HG02571 (cell line): Measurements from ENCODE around the gene PARP3.

ENCODE experiments used
- ATAC-seq: cut with Tn5 transposase; IDR thresholded peaks from one replicate; pipeline ENCODE4 v1.9.1; 2021; ENCODE audit warnings: mild to moderate bottlenecking, moderate library complexity; ENCODE audit not compliant: unreplicated experiment

The PARP3 gene

DNA sequence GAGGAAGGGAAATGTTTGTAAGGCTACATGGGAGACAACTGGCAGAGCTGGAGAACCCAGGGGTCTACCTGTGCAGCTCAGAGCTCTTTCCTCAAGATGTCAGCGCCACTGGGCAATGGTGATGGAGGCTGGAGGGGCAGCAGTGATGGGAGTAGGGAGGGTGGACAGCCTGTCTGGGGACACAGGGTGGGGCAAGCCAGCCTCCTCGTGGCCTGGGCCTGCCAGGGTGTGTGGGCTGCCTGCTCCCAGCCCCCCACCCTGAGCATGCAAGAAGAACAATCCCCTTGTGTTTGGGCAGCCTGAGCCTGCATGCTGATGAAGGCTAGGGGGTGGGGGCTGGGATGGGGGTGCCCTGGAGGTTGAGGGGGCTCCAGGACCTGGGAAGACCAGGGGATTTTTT, 23.9 kb downstream of the PARP3 start:
- no peak for ATAC-seq

DNA sequence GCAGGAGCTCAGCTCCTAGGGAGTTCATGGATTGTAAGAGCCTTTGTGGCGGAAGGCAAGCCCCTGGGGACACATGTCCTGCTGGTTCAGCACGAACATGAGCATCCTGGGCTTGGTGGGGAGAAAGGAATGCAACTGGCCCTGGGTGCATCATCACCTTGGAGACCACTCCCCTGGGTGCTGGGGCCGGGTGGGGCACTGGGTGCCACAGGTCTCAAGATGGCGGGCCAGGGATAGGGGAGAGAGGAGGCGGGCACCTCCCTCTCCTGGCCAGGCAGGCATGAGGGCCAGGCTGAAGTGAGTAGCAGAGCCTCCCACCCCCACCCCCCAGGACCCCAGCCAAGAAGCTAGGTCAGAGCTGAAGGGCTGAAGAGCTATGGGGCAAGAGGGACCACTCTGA, 24.3 kb downstream of the PARP3 start:
- no peak for ATAC-seq

DNA sequence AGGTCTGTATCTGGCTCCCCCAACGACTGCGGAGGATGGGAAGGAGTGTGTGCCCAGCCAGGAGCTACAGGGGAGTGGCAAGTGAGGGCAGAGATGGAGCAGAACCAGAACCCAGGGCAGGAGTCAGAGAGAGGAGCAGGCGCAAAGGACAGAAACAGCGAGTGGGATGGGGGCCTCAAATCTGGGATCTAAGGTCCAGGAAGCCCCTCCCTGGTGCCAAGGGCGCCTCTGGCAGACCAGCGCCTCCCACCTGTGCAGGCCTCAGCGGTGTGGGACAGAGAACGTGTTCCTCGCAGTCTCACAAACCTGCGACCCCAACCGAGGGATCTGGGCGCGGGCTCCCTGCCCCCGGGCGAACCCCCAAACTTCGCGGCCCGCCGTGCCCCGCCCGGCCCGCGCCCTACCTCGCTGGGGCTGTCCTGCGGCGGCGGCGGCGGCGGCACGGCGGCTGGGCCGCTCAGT, 24.8 kb downstream of the PARP3 start:
- ATAC-seq, result no peak

DNA sequence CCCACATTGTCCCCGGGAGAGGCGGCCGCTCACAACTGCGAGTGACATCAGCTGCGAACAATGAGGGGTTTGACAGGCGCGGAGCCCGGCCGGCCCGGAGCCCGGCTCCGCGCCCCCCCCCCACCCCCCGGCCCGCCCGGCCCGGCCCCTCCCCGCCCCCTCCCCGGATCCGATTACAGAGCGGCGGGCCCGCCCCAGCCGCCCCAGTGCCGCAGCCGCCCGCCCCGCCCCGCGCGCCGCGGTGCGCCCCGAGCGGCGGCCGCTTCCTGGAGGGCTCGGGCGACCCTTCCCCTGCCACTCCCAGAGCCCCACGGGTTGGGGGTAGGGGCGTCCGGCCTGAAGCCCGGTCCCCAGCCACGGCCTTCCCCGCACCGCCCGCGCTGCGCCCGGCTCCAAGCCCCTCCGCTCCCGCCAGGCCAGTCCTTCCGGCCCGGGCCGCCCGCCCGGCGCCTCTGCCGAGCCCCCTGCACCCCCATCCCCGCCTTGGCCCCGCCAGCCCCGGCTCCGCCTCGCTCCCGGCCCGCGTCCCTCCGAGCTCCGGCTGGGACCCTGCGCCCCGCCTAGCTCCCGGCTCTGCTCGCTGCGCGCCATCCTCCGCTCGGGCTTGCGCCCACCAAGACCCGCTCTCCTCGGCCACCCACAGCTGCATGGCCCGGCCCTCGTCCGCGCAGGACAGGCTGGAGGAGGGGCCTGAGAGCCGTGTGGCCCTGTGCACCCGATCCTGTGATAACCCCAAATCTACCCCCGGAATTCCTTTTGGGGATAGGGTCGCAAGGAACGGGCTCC, 25.4 kb downstream of the PARP3 start, which contains the start of gene PCBP4:
Gene PCBP4, minus strand, starts transcription at position 71 of the 786 bp plus-strand sequence. CDS start 6,214 bp downstream, outside the sequence.
- peak; percentile 48 for ATAC-seq

DNA sequence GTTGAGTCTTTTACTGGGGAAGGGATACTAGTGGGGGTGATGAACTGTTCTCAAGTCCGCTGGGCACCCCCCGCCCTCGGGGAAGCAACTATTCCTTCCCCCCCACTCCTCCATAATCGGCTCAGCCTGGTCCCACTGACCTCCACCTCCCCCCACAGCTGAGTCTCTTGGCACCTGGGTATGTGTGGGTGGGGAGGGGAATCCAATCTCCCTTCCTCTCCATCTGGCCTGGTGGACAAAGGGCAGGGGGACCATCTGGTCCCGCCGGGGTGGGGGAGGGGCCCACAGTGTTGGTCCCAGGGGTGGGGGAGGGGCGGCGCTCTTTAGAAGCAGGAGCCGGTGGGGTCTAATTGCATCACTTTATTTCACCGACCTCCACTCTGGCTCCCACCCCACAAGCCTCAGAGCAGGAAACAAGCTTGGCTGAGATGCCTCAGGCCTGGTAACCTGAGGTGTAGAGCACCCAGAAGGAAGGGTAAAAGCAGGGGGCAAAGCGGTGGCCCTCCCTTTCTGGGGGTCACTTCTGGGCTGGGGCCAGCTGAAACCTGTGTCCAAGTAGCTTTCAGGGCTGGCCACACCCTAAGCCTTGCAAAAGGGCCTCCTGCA, 26.1 kb downstream of the PARP3 start:
- ATAC-seq, result no peak

DNA sequence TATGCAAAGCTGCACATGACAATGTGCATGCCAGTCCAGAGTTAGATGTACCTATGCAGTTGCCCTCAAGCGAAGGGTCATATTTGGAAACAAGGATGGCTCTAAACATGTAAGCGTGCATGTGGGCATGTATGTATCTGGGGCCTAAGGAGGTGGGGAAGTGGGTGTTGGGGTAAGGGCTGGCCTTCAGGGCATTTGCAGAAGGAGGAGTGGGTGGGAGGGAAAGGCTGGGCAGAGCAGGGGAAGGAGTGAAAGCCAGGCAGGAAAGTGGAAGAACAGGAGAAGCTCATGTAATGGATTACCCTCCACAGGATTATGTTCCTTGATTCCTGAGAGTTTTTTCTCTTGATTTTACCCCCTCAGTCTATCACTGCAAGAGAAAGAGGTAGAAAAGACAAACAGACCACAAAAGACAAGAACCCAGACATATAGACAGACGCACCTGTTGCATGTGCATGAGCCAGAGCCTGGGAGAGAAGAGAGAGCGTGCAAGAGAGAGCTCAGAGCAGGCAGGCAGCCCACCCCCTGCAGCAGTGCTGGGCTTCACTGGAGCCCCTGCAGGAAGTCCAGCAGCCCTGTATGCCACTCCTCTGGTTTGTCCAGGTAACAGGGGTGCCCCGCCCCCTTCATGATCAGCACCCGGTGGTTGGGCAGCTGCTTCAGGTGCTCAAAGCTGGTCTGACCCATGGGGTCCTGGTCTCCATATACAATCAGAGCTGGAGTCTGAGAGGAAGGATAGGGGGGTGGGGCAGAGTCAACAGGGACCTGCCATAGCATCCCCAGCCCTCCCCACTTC, 26.9 kb downstream of the PARP3 start:
- ATAC-seq, result no peak

DNA sequence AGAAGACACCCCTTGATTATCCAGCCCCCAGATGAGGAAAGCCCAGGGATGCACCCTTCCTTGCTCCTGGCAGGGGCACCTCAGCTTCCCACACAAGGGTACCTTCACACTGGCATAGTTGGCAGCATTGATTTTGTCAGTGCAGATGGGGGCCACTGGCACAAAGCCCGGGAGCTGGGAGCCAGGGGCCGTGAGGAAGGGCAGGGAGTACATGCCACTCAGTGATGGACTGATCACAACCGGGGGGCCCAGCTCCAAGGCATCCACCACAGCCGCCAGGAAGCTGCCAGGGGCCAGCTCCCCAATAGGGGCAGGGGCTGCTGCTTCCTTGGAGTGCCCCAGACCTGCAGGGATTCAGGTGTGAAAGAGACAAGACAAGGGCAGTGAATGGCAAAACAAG, 27.7 kb downstream of the PARP3 start:
- ATAC-seq, result no peak

DNA sequence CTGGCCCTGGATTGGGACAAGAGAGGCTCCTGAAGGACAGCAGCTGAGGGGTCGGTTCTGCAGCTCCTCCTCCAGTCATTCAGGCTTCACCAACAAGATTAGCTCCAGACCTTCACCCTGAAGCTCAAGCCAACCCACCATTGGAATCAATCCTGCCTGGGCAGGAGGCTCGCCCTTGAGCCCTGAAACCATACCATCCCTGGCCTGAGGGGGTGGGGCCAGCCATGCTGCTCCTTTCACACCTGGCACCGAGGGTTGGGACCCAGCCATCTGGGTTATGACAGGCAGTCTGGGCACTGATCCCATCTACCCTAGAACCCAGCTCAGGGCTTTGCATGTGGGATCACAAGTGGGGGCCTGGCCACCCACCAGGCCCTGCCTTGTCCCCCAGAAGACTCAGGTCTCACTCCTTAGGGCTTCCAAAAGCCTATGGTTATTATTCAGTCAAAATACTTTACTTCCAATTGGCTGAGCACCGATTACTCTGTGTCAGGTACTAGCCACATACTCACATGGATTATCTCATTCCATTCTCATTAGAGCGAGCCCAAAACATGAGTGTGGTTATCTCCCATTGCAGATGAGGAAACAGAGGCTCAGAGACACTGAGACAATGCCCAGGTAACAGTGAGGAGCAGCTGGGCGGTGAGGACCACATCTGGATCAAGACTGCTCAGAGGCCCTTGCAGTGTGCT, 28.6 kb downstream of the PARP3 start:
- ATAC-seq, result no peak

DNA sequence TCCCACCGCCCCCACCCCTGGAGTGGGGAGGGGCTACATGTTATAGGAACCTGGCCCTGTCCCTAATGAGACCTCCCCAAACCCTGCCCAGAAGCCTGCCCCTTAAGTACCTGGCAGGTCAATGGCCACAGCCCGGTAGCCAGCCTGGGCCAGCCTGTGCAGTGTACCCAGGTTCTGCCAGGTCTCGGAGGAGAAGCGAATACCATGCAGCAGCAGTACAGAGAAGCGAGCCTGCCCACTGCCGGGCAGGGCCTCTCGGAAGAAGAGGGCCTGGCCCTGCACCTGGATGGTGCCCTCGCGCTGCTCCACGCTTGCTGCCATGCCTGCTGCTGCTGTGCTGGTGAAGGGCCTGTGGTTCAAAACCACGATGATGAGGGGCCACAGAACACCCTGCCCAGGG, 29.2 kb downstream of the PARP3 start:
- no peak for ATAC-seq

DNA sequence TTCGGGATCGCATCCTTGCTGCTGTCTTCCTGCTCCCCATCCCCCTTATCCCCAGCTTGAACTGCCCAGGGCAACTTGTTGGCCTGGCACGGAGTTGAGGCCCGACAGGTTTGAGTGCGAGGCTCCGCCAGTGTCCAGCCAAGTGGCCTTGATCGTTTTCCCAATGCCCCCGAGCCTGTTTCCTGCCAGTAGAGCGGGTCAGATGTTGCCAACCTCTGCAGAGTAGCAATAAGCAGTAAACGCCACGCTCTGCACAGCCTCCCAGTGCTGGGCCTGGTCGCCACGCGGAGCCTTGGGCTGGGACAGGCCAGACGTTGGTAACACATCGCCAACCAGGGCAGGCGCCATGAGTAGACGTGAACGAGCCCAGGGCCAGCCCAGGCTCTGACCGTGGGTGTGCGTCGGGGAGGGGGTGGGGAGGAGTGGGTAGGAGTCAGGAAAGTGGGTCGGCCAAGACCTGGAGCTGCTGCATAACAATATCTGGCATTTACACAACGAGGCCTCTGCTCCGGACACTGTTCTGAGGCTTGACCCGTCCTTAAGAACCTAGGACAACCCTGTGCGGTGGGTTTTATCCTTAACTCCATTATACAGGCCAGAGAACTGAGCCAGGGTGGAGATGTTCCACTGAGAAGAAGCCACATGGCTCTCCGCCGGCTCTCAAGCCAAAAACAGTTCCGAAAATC, 32.3 kb downstream of the PARP3 start:
- ATAC-seq, result peak; percentile 8

DNA sequence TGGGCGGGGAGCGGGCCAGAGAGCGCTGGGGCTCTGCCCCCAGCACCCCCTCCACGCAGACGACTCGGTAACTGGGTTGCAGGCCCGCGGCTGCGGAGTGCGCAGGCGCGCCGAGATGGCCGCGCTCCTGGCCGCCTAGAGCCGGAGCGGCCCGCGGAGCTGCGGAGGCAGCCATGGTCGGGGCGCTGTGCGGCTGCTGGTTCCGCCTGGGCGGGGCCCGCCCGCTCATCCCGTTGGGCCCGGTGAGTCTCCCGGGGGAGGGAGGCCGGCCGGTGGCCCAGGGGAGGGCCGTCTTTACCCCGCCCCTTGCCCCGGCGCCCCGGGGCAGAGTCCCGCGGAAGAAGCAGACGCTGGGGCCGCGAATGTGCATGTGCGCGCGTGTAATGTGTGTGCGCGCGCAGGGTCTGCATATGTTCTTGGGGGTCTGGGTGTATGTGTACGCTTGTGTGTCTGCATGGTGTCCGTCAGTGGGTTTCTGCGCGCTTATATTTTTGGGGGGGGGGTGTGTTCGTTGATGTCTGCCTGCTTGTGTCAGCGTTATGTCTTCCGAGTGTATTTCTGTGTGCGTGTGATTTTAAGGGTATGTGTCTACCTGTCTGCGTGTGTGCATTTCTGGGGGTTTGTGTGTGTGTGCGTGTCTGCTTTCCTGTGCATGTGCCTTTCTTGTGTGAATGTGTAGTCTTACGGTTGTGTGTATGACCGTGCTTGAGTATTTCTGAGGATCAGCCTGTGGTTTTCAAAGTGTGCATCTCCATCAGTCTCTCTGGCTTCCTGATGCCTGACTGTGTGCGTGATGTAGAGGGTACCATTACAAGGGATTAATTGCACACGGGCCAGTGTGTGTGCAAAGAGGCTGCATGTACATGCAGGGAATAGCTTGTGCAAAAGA, 33.0 kb downstream of the PARP3 start, which contains the start of gene ABHD14A:
Gene ABHD14A, plus strand, starts transcription at position 102 of the 889 bp plus-strand sequence. Its CDS starts 72 bp downstream, at position 174.
- no peak for ATAC-seq

DNA sequence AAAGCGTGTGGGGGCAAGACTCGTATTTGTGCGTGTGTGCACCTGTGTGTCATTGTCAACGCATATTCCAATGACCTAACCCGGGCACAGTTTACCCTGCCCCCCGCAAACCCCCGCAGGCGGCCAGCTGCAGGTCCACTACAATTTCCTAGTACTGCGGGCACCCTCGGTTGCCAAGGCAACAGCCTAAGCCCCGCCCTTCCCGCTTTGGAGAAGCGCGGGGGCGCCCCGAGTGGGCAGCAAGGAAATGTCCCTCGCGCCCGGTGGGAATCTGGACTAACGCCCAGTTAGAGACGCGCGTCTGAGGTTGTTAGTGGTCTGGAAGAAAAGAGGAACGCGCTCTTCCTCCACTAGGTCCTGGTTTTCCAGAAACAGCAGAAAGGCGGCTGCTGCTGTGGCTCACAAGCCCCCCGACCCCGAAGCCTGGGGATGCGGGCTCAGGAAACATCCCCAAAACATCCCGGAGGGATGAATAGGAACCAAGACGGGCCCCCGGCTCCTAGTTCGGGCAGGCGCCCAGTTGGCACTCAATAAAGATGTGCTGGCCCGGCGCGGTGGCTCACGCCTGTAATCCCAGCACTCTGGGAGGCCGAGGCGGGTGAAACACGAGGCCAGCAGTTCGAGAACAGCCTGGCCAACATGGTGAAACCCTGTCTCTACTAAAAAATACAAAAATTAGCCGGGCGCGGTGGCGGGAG, 33.8 kb downstream of the PARP3 start:
- ATAC-seq, result no peak

DNA sequence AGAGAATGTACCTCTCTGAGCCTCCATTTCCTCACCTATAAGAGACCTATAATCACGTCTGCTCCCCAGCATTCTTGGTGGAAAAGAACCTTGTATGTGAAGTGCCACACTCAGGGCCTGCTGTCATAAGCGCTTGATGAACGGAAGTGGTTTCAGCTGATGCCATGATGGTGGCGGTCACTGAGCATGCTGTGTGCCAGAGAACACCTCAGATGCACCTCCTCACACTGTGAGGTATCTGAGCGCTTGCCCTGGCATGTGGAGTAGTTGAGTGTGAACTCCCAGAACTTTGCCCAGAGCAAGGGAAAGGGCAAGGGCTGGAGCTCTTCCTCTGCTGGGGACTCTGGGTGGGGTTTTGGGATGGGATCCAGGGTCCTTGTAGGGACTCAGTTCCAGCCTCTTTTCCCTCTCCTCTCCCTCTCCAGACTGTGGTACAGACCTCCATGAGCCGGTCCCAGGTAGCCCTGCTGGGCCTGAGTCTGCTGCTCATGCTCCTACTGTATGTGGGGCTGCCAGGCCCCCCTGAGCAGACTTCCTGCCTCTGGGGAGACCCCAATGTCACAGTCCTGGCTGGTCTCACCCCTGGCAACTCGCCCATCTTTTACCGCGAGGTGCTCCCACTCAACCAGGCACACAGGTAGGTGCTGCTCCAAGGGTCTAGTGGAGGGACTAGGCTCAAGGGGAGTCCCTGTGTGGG, 35.4 kb downstream of the PARP3 start:
- no peak for ATAC-seq

DNA sequence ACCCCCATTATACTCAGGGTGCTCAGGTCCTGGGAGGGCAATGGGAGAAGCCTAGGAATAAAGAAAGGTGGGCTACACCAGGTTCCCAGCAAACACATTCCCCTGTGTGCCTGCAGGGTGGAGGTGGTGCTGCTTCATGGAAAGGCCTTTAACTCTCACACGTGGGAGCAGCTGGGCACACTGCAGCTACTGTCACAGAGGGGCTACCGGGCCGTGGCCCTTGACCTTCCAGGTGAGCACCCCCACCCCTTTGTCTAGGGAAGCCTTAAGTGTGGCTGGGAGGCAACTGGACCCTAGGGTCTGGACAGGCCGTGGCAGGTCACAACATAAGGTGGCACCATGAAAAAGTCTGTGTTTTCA, 36.0 kb downstream of the PARP3 start:
- no peak for ATAC-seq

DNA sequence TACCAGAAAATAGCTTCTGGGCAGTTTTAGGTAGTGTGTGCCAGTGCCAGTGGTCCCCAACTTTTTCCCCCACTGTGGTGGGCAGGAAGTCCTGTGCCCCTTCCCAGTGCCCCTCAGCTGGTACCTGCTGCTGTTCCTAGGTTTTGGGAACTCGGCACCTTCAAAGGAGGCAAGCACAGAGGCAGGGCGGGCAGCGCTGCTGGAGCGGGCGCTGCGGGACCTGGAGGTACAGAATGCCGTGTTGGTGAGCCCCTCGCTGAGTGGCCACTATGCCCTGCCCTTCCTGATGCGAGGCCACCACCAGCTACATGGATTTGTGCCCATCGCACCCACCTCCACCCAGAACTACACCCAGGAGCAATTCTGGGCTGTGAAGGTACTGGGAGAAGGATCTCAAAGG, 38.1 kb downstream of the PARP3 start:
- ATAC-seq, result no peak

DNA sequence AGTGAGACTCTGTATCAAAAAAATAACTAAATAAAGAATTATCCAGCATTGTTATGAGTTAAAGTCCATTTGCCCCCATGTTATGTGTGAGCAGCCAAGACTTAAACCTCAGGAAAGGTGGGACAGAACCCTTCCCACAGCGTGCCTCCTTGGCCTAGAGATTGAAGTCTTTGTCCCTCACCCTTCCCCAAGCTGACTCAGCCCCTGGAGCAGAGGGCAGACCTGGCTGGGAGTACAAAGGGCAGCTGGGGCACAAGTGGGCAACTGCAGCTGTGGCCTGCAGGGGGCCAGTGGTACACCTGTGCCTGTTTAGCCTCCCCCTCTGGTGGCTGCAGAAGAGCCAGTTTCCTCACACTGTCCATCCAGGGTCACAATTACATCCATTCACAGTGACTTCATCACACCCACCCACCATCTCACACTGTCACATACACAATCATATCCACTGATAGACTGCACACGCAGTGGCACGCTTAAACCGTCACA, 40.2 kb downstream of the PARP3 start:
- peak; percentile 42 for ATAC-seq

DNA sequence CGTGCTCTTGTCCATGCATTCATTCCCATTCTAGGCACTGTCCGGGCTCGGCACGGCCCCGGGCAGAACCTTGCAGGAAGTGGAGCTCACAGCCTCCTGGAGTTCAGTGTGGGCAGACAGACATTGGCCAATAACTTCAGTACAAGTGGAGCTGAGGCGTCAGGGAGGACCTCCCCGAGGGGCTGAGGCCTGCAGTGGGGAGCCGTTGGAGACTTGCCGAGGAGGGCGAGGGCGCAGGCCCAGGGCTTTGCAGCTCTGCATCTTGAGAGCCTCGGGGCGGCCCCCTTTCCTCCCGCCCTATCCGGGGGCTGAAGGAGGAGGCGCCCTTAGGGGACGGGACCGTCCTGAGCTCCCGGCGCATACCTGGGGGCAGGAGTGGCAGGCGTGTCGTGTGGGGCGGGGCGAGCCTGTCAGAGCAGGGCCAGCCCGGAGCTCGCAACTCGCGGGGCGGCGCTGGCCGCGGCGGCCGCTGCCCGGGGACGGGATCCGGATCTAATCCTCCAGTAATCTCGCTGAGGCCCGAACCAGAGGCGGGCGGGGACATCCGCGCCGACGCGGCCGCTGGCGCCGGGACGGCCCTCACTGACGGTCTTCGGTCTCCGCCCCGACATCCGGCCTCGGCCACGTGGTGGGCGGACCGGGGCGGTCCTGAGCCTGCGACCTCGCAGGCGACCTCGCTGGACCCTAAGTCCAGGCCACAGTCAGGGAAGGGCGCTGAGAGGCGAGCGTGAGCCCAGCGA, 40.8 kb downstream of the PARP3 start, which contains the start of gene ACY1:
Gene ACY1, plus strand, starts transcription at position 698 of the 740 bp plus-strand sequence. CDS start 530 bp downstream, outside the sequence.
- ATAC-seq, result peak; percentile 69
